Renal cortical epithelial cell (primary cell): ENCODE results near the gene INTS11. TPM values are rescaled to one million over a fixed set of nuclear protein-coding genes. Genes with fewer than 3 reads are reported as not detected.

ENCODE experiments used
- DNase-seq: peaks from one replicate; pipeline ENCODE4 v3.0.0-alpha.2; 2011; ENCODE audit warnings: low read depth
- total RNA-seq: library from RNA; depleted of rRNA; stranded (reverse); fragments of >200 nt; gene quantifications from 2 replicates; pipeline ENCODE4 v1.2.3, GENCODE V29; 2014

The INTS11 gene
- total RNA-seq, 1 donor from 2014 or later, result 57.5 TPM

DNA sequence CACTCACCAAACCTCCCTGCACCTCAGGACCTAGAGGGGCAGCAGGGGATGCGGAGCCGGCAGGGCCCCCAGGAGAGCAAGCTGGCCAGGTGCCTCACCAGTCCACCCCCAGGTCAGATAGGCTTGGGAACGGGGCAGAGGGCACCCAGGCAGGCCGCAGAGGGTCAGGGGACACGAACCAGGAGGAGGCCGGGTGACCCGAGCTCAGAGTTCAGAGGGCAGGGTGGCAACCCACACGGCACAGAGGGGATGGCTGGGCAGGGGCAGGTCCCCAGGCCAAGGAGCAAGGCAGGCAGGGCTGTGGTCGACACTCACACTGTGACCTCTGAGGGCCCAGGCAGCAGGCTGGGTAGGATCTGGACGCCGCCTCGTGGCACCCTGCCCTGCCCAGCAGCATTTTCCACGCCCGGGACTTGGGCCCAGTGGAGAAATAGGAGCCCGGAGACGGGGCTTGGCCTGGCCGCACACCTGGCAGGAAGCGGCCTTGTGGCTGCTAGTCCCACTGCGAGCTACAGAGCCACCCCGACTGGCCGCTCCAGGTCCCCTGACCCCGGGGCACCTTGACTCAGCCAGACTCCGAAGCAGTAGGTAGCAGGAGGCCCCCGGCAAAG is 19.5 kb upstream of the INTS11 start:
- no peak for DNase-seq

- DNase-seq, result no peak
Observed at GRCh38 chr1:1342584-1343115, 18.2 kb upstream of the INTS11 start.

DNA sequence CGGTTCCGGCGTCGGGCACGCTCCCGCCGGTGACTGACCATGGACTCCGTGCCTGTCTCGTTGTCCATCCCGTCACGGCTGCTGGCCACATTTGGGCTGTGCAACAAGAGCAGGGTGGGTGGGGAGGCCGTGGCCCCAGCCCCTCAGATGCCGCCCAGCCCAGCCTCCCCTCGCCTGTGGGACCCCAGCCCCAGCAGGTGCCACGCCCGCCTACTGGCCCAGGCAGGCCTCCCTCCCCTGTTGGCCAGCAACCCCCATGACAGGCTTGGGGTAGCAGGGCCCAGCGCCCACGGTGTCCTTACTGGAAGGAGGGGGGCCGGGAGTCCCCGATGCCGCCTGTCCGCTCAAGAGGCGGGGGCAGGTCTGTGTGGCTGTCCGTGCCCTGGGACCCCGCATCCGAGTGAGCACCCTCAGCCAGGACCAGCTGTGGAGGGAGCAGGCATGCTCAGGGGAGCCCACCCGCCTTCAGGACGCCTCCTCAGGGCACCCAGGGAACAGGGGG is 17.7 kb upstream of the INTS11 start:
- no peak for DNase-seq

DNA sequence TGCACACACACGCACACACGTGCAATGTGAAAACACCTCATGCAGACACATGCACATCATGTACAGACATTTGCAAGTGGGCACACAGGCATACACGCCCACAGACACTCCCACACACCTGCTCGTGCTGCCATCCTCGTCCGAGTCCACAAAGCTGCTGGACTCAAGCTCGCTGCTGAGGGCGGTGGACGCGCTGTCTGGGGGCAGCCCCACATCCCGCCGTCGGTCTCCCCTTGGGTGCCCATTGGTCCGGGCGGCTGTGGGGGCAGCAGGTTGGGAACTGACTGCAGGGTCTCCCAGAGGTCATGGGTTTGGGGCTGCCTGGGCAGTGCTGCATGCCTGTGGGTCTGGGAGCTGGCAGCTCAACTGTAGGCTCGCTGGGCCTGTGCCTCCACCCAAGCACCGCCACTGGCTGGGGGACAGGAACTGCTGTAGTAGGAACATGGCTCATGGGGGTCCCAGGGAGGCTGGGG is 17.1 kb upstream of the INTS11 start:
- no peak for DNase-seq

DNA sequence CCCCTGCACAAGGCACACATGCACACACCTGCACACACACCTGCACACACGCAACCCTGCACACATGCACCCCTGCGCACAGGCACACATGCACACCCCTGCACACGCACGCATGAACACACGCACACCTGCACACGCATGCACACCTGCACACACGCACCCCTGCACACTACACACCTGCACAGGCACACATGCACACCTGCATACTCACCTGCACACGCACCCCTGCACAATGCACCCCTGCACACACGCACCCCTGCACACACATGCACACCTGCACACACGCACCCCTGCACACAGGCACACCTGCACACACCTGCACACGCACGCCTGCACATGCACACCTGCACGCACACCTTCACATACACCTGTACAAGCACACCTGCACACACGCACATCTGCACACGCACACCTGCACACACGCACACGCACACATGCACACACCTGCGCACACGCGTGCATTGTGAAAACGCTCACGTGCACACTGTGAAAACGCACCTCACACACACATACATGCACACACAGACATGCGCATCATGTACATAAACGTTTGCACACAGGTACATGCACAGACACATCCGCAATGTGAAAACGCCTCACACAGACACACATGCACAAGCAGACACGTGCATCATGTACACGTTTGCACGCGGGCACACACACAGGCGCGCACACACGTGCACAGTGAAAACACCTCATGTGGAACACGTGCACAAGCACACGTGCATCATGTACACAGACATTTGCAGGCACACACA is 16.5 kb upstream of the INTS11 start:
- DNase-seq, result no peak

- DNase-seq, result no peak
Observed at GRCh38 chr1:1340185-1340584, 15.7 kb upstream of the INTS11 start.

- DNase-seq, result no peak
Observed at GRCh38 chr1:1338278-1338677, 13.8 kb upstream of the INTS11 start.

DNA sequence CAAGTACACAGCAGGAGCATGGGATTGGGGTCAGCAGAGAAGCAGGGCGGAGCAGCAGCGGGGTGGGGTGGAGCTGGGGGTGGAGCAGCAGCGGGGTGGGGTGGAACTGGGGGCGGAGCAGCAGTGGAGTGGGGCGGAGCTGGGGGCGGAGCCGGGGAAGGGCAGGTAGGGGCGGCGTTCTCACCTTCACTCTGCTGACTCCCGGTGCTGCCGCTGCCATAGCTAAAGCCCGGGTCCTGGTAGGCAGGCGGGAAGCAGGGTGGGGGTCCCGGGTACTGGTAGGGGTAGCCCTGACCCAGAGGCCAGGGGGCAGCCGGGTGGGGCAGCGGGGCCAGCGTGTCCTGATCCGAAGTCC is 13.3 kb upstream of the INTS11 start:
- no peak for DNase-seq

DNA sequence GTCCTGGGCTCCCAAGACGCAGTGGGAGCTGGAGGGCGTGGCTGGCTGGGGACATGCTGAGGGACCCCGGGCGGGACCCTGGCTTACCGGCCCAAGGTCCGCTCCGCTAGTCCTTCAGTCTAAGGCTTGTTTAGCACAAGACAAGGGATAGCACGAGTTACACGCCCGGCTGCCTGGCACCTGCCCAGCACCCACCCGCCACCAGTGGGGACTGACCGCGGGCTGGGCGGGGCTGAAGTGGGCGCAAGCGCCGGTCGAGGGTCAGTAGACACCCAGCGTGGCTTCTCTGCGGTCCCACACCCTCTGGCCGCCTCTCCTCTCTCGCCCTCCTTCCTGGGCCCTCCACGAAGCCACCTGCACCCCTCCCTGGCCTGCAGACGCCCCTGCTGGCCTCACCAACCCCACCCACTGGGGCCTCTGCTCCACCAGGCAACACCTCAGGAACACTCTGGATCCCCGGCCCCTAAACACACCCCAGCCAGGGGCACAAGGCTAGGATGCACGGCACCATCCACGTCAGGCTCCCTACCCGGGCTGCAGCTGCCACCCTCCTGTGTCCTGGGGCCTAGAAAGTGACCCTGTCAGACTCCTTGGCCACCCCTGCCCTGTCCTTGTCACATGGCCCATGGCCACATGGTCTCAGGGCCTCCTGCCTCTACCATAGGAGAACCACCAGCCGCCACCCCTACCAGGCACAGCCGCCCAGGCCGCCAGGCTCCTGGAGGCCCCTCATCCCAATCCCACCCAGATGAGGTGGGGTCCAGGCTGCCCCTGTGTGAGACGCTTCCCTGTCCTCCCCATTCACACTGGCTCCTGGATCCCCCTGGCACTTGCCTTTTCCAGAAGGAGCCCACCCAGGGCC is 12.7 kb upstream of the INTS11 start:
- DNase-seq, result no peak

DNA sequence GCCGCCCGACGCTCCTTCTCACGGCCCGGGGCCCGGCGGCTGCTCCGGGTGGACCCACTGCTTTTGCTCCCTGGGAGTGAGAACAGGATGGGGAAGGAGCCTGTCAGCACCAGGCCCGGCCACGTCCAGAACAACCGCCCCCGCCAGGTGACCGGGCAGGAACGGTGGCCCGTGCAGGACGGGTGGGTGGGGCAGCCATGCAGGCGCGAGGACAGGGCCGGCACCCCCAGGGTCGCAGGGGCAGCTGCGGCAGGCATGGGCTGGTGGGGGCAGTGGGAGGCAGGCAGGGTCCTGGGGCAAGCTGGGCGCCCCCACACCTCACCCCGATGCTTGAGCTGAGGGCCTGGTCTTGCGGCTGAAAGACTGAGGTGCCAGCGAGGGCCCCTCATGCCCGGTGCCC is 12.0 kb upstream of the INTS11 start:
- no peak for DNase-seq

DNA sequence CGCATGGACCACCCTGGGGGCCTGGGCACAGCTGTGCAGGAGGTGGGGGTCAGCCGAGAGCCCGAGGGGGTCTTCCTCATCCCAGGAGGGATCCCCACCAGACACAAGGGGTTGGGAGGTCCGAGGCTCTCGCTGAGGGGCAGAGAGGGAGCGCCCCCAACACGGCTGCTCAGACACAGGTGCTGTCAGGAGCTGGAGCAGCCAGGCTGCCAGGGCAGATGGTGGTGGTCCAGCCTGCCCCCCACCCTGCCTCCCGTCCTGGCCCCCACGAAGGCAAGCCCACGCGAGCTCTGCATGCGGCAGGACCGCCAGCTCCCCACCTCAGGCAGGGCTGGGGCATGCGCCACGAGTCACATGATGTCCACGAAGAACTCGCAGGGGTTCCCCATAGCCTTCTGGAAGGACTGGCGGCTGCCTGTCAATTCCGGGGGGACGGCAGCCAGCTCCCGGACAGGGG is 11.4 kb upstream of the INTS11 start:
- no peak for DNase-seq

- DNase-seq, result no peak
Observed at GRCh38 chr1:1335283-1335682, 10.8 kb upstream of the INTS11 start.

DNA sequence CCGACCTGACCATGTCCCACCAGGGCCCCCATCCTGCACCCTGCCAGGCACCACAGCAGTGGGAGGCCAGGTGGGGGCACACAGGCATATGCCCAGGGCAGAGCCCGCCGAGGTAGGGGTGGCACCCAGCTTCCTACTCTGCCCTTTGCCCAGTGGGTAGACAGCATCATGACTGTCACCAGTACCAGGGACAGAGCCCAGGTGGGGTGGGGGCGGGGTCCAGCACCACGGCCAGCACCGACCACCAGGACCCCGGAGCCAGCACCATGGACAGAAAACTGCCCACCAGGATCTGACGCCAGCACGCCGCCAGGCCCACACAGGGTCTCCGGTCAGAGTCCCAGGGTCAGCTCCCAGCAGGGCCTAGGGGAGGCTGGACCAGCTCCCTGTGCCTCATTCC is 10.4 kb upstream of the INTS11 start:
- DNase-seq, result no peak

DNA sequence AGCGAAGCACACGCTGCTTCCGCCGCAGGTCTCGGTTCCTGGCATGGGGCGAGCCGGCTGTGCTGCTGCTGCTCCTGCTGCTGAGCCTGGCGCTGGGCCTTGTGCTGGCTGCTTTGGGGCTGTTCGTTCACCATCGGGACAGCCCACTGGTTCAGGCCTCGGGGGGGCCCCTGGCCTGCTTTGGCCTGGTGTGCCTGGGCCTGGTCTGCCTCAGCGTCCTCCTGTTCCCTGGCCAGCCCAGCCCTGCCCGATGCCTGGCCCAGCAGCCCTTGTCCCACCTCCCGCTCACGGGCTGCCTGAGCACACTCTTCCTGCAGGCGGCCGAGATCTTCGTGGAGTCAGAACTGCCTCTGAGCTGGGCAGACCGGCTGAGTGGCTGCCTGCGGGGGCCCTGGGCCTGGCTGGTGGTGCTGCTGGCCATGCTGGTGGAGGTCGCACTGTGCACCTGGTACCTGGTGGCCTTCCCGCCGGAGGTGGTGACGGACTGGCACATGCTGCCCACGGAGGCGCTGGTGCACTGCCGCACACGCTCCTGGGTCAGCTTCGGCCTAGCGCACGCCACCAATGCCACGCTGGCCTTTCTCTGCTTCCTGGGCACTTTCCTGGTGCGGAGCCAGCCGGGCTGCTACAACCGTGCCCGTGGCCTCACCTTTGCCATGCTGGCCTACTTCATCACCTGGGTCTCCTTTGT is 9.2 kb upstream of the INTS11 start:
- DNase-seq, result no peak

DNA sequence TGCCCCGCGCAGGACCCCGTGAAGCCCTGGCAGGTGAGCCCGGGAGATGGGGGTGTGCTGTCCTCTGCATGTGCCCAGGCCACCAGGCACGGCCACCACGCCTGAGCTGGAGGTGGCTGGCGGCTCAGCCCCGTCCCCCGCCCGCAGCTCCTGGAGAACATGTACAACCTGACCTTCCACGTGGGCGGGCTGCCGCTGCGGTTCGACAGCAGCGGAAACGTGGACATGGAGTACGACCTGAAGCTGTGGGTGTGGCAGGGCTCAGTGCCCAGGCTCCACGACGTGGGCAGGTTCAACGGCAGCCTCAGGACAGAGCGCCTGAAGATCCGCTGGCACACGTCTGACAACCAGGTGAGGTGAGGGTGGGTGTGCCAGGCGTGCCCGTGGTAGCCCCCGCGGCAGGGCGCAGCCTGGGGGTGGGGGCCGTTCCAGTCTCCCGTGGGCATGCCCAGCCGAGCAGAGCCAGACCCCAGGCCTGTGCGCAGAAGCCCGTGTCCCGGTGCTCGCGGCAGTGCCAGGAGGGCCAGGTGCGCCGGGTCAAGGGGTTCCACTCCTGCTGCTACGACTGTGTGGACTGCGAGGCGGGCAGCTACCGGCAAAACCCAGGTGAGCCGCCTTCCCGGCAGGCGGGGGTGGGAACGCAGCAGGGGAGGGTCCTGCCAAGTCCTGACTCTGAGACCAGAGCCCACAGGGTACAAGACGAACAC is 8.5 kb upstream of the INTS11 start:
- DNase-seq, result no peak

GRCh38 chr1:1332031-1332755 is 7.7 kb upstream of the INTS11 start:
- DNase-seq, result no peak

GRCh38 chr1:1331068-1331965 is 6.9 kb upstream of the INTS11 start, which contains the start of gene TAS1R3:
Gene TAS1R3, plus strand, starts transcription at chr1:1331280. Its CDS starts 66 bp downstream, at chr1:1331346.
- DNase-seq, result no peak

GRCh38 chr1:1330366-1331067 is 6.1 kb upstream of the INTS11 start:
- no peak for DNase-seq
